PFSK-1 (cell line): ENCODE measurements around the gene CACNA1D.

ENCODE experiments used
- POLR2AphosphoS5 ChIP-seq: IDR thresholded peaks from 2 replicates; pipeline ENCODE4 v1.6.1; 2012; ENCODE audit warnings: low read depth, mild to moderate bottlenecking, control low read depth, low read length, moderate library complexity
- TF ChIP-seq, protein P1 (sequence below), 2 experiments: IDR thresholded peaks; 2 replicates each; pipeline versions ENCODE4 v1.6.1 to v1.8.0; 2011 to 2012; ENCODE audit warnings: low read depth in 2 of 2, low read length in 2 of 2, control low read depth in 1 of 2, inconsistent platforms in 1 of 2, mild to moderate bottlenecking in 1 of 2, moderate library complexity in 1 of 2; ENCODE audit not compliant: insufficient read depth in 1 of 2

GRCh38 chr3:53803816-53804695 is 309.6 kb downstream of the CACNA1D start:
- TF ChIP-seq POLR2AphosphoS5: no peak
- TF ChIP-seq, protein P1, sequence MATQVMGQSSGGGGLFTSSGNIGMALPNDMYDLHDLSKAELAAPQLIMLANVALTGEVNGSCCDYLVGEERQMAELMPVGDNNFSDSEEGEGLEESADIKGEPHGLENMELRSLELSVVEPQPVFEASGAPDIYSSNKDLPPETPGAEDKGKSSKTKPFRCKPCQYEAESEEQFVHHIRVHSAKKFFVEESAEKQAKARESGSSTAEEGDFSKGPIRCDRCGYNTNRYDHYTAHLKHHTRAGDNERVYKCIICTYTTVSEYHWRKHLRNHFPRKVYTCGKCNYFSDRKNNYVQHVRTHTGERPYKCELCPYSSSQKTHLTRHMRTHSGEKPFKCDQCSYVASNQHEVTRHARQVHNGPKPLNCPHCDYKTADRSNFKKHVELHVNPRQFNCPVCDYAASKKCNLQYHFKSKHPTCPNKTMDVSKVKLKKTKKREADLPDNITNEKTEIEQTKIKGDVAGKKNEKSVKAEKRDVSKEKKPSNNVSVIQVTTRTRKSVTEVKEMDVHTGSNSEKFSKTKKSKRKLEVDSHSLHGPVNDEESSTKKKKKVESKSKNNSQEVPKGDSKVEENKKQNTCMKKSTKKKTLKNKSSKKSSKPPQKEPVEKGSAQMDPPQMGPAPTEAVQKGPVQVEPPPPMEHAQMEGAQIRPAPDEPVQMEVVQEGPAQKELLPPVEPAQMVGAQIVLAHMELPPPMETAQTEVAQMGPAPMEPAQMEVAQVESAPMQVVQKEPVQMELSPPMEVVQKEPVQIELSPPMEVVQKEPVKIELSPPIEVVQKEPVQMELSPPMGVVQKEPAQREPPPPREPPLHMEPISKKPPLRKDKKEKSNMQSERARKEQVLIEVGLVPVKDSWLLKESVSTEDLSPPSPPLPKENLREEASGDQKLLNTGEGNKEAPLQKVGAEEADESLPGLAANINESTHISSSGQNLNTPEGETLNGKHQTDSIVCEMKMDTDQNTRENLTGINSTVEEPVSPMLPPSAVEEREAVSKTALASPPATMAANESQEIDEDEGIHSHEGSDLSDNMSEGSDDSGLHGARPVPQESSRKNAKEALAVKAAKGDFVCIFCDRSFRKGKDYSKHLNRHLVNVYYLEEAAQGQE (IDR thresholded peaks at IDR 0.05; ENCODE audit: insufficient read depth in 1 of 2, low read depth in 2 of 2, low read length in 2 of 2): no peak
